Erythroblast (primary cell): ENCODE data around the gene ST6GALNAC4.

ENCODE experiments used
- GATA1 ChIP-seq: IDR thresholded peaks from 2 replicates; pipeline ENCODE4 v1.6.1; 2011; ENCODE audit warnings: low read depth, mild to moderate bottlenecking, control low read depth, low read length, moderate library complexity
- POLR2A ChIP-seq: IDR thresholded peaks from 2 replicates; pipeline ENCODE4 v1.6.1; 2011; ENCODE audit warnings: mild to moderate bottlenecking, low read length

GRCh38 chr9:127955294-127956015 is 38.6 kb upstream of the ST6GALNAC4 start:
- TF ChIP-seq POLR2A (no peak), GATA1 (no peak)
